ENCODE results near the gene WDR91.

WDR91 gene

DNA sequence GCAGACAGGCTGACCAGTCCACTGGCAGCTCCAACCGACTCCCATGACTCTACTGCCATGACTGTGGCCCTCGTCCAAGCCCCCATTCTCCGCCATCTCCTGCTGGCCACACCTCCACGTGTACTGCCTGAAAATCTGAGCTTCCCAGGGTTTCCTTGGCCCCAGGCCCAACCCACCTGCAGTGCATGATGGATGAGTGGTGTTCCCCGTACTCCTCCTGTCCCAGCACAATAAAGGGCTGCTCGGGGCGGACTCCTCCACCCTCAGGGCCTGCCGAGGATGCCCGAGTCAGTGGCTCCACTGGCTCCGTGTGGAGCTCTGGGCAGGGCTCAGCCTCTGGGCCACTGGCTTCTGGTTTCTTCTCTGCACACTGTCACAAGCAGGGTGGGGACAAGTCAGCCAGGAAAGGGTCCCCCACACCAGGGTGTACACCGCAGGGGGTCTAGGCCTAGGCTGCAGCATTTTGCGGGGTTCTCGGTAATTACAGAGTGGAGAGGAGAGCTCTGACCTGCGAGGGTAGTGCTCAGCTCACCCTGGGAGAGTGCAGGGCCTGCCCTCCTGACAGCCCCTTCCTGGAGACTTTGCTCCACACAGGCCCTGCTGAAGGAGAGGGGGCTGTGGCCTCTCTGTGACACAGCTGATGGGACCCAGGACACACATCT is 15.2 kb downstream of the WDR91 start:
- DNase-seq, result no peak

DNA sequence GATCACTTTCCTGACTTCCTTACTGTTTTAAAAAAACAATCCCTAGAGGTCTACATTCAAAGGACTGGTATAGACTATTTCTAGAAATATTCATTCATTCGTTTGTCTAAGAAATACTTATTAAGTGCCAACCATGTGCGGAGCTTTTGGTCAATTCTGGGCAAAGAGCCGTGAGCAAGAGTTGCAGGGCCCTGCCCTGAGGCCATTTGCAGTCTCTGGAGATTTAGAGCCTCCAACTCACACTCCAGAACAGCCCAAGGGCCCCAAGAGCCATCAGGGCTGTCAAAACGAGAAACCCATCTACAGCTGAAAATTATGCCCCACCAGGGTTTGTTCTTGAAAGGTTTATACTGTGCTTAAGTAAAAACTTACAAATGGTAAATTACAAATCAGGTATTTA is 16.2 kb downstream of the WDR91 start:
- no peak for DNase-seq

DNA sequence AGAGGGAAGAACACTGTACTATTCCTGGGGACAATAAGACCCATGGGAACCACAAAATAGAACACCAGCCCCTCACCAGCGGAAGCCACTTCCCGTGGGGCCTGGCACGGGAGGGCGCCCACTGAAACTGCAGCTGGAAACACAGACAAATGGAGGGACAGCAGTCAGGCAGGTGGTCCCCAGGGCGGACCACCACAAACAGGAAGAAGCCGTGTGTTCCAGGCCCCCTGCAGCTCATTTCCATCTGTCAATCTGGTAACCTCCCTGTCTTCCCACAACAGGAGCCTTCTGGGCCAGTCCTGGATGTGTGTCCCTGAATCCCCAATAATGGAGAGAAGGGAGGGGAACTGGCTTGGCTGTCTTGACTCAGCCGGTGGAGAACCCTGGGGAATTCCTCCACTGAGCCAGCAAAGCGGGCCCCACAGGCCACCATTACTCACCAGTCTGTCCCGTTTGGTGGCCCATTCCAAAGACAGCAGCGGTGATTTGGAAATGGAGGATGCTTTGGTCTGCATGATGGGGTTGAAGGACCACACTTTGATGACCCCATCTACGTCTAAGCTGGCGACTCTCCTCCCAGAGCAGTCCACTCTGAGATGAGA is 16.7 kb downstream of the WDR91 start:
- no peak for DNase-seq

DNA sequence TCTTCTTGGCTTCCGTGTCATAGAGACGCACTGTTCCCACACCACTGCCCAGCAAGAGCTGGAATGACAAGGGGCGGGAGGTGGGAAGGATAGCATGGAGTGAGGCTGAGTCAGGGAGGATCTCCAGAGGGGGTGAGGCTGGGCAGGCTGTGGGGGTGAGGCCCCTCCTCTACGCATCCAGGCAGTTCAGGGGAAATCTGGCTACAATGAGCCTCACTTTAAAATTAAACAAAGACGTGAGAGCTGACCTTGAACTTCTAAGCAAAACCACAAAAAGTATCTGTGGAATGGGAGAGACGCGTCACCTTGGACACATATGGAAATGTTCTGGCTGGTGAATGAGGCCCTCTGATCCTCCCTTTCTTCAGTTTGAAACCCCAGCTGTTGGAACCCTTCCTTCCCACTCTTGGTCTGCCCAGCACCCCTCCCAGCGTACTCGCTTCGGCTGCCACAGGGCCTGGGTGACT is 17.7 kb downstream of the WDR91 start:
- no peak for DNase-seq

DNA sequence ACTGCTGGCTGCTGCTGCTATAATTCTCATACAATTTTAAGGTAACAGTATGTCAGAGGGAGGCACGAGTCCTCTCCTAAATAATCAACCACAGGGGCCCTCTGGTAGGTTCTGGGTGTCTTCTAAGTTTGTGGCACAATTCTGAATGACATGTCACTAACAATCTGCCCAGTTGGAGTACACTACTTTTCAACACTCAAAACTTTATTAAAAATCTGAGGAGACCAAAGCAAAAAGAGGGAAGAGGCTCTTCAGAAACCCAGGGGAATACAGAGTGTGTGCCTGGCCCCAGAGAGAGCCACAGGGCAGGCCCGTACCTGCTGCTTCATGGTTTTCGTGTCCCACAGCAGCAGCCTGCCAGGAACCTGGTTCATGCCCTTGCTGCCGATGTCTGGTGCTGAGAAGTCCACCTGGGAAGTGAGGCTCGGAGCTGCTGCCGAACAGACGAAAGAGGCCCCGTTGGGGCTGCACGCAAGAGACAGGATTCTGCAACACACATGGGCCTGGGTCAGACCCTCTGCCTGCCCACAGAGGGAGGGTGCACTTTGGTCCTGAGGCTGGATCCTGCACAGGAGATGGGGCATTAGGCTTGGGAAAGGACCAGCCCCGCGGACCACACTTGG is 18.3 kb downstream of the WDR91 start:
- DNase-seq, result no peak

DNA sequence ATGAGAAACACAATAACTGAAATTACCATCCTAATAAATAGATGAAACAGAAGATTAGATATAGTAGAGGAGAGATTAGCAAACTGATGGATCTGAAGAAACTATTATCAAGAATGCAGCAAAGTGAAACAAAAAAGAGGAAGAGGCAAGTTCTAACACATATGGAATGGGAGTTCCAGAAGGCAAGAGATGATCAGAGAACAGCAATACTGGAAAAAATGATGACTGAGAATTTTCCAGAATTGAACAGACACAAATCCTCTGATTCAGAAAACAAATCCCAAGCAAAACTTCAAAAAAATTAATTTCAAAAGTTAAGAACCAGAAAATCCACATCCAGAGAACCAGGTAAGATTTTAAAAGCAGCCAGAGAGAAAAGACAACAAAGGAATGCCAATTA is 20.6 kb downstream of the WDR91 start:
- DNase-seq, result no peak

DNA sequence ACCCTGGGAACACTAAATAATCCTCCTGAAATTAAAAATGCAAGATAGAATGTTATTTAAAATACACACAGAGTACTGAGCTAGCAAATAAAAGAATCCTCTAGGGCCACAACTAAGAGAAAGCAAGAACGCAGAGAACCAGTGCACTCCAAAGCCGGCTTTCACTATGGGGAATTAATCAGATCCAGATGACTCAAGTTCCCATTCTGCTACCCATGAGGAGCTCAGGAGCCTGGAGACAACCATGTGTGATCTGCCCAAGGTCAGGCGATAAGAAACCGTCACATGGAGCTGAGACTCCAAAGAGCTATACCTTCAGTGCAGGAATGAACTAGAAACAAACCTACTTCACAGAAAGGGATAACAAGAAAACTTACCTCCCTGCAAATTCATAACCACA is 21.4 kb downstream of the WDR91 start:
- no peak for DNase-seq

DNA sequence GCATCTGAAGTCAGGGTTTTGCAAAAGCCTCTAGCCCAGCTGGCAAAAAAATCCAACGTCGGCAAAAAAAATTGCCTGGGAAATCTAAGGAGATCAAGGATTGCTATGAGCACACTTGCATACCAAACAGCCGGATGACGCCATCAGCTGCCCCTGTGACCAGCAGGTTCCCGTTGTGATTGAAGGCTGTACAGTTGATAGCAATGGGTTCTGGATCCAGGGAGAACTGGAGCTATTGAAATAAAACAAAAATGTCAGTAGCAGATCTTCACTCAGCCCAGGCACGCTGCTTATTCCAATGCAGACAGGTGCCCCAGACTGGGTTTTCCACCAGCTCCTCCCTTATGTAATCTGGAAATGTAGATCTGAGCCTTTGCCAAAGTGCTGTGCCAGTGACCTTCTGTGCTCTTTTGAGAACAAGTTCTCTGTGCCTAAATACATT is 22.1 kb downstream of the WDR91 start:
- no peak for DNase-seq

DNA sequence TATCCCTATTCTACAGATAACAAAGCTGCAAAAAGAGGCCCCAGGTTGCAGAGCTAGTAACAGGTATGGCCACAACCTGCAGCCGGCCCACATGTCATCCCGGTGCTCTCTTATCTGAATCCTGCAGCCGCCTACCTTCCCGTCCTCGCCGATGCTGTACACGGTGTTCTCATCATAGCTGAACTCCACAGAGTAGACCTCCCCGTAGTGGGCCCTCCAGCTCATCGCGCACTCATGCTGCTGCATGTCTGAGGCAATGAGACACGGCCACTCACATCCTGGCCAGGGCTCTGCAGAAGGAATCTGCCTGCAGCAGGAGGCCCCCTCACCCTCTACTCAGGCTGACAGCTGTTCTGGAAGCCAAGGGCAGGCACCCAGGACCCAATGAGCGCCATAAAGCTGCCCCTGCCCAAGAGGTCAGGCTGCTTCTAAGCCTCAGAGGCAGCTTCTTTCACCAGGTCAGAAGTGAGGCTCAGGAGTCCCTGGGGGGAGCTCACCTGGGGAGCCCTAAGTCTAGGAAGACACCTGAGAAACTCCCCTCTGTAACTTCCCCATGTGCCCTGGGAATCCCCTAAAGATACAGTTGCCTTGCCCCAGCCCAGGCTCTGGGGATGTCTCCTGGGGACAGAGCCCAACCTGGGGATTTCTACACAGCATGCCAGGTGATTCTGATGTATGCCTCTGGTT is 22.9 kb downstream of the WDR91 start:
- DNase-seq, result no peak

DNA sequence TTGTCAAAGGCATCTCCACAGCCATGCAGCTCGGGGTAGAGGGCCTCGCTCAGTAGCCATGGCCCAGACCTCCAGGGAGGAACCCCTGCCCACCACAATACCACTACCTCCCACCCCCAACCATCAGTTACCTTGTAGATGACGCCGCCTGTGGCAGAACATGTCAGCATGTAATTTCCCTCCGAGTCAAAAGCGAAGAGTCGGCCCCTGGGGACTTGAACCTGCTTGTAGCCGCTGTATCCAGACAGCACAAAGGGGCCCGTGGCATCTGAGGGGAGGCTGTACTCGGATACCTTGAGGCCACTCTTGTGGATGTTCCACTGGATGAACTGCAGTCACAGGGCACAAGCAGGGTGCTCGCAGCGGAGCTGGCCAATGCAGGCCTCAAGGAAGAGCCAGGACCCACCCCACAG is 24.5 kb downstream of the WDR91 start:
- DNase-seq, result no peak

DNA sequence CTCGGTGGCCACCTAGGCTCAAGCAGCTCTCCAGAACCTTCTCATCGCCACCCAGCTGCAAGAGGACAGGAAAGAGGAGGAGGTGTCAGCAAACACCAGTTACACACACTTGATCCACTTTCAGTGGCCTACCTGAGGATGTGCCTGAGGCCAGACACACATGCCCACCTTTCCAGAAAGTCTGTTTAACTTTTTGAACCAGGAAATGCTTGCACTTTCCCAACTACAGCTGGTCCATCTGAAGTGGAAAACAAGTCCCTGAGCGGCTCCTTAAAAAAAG is 25.1 kb downstream of the WDR91 start:
- peak in 1 of 2 donors; percentile 4 for DNase-seq

DNA sequence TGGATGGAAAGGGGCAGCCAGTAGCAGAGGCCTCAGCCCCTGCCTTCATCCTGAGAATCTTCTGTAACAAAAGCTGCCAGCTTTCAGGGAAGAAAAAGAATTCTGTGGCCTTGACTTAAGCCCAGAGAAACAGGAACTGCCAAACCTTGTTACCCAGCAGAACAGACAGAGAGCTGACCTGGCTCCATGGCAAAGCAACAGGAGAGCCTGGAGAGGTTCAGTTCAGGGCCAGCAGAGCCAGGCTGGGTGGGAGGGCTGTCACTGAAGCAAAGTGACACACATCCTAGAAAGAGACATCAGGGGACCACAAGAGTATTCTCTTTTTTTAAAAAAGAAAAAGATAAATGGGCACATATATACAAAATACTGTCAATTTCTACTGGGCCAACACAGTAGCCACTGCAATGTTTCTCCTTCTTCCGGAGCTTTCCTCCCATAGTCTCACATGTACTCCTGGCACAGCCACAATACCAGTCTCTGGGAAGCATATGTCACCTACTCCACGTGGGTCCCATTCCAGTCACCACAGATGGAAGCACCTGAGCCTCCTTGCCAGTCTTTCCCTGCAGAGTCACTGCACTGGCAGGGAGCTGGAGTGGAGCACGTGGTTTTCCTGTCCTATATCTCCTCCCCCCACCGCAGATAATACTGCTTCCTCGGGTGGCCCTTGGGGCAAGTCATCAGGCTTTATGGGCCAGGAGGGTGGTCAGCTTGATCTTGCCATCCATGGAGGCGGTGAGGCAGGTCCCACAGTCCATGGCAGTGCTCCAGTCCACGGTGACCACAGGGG is 25.7 kb downstream of the WDR91 start:
- DNase-seq, result peak in 1 of 2 donors; percentile 11

DNA sequence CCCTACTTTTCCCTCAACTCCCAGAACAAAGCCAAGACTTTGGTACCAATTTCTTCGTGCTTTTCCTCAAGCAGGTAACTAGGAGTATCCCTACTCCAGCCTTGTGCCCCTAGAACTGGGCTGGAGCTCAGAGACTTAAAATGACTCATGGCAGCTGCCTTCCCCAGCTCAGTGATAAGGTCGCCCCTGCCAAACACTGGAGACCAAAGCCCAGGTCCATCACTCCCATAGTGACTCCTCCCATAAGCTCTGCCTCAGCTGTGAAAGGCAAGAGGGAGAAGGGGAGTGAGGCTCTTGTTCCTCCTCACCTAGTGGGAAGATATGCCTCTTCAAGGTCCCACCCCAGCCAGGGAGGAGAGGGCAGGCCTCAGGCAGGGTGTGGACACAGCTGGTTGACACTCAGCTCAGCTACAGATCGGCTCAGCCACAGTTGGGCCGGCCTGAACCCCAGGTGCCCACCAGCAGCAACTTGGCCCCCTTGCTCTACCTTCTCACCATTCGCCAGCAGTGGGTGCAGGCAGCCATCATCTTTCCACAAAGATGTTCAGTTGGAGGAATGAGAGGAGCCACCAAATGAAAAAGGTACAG is 27.0 kb downstream of the WDR91 start:
- DNase-seq, result peak in 1 of 2 donors; percentile 4

DNA sequence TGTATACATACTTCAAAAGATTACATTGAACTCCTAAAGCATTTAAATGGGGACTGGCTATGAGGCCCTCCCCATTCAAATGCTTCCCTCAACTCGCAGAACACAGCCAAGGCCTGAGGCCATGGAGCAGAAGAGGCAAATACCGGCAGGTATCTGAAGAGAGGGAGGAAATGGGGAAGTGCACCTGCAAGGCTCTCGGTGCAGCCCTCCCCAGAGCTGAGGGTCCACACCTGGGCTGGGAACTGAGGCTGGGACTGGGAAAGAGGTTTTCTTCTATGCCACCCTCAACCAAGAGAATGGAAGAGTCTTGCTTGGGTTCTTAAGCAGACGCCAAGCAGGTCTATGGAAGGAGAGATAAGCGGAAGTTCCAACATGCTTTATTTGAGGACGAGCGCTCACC is 27.8 kb downstream of the WDR91 start:
- no peak for DNase-seq

DNA sequence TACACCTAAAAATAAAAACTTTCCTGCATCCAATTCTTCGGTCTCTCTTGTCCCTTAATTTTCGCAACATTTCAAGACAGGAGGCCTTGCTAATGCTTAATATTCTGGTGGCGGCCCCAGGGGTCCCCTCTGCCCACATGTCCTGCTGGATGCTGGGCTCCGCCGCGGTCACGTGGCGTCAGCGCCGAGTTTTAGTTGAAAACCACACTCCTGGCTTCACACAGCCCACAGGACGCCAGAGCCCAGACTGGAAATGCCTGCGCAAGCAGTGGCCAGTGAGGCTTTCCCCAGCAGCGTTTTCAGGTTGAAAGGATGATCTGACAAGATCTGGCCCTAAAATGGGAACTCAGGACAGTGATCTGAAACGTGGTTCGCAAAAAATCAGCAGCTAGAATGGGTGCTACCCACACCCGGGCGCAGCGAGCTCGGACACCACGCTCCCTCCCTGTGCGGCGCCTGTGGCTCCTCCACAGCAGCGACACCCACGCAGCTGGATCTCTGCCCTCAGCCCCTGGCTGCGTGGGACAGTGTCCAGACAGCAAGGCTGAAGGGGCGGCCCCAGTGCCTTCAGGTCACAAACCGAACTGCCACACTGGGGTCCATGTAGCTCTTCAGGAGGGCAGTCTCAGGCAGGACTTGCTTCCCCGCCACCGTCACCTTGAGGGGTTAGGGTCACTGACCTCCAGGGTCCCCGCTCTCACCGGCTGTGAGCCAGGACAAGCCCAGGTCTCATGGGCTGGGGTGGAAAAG is 29.2 kb downstream of the WDR91 start:
- no peak for DNase-seq

DNA sequence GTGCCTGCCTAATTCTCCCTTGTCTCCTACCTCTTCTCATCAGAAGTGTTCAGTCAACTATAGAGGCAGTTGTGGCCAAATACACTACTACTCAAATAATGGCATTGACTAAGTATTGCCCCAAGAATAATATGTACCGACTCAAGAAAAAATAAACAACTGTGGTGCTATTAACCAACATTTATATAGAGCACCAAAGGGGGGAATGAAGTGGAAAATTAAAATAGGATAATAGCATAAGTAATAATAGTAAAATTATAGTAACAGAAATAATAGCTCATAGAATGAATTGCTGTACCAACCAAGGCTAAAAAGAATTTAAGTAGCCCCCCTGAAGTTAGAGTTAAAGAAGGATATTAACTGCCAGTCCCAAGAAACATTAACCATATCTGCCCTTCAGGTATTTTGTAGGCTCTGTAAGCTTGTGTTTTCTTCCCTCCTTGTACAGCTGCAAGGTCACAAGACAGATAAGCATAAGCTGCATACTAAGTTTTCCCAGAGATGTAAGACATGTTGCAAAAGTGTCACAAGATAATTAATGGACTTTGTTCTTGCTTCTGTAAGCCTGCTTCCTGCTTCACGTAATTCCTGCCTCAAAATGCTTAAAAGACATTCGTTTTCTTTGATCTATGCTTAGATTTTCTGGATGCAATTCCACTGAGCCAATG is 29.9 kb downstream of the WDR91 start:
- DNase-seq, result no peak

DNA sequence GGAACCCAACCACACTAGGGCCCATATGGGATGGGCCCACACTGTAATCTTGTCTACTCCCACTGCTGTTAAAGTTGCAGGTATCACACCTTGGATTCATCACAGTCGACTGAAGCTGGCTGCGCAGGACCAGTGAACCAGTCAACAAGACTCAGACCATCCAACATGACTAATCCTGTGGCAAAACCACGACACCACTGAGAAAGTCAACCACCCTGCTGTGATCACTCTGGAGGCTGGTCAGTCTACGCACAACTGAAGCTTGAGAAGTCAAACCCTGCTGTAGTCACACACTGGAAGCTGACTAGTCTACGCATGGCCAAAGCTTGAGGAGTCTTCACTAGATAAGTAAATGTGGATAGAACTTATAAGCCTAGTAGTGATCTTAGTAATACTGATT is 31.2 kb downstream of the WDR91 start:
- DNase-seq, result peak in 1 of 2 donors; percentile 6

DNA sequence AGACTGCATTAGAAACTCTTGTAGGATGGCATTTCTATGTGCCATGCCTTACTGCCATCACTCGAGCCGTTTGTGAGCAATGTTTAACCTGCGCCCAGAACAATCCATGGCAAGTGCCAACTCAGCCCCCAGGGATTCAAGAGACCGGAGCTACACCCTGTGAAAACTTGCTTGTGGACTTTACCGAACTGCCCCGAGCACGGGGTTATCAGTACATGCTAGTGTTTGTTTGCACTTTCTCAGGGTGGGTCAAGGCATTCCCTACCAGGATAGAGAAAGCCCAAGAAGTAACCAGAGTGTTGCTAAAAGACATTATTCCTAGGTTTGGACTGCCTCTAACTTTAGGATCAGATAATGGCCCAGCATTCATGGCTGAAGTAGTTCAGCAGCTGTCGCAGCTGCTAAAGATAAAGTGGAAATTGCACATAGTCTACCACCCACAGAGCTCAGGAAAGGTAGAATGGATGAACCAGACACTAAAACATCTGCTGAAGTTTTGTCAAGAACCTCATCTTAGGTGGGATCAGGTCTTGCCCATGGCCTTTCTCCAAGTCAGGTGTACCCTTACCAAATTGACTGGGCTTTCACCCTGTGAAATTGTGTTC is 31.9 kb downstream of the WDR91 start:
- DNase-seq, result peak in 1 of 2 donors; percentile 4

DNA sequence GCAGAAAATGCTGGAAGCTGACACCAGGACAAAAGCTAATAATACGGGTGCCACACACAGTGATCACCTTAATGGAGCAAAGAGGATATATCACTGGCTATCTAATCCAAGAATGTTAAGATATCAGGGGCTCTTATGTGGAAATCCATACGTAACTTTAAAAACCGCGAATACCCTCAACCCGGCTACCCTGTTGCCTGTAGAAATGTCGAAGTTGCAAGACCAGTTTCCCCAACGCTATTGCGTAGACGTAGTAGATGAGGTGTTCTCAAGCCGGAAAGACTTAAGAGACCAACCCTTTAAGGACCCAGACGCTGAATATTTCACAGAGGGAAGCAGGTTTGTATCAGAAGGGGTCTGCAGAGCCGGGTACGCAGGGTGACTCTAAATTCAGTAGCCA is 33.0 kb downstream of the WDR91 start:
- DNase-seq, result no peak

DNA sequence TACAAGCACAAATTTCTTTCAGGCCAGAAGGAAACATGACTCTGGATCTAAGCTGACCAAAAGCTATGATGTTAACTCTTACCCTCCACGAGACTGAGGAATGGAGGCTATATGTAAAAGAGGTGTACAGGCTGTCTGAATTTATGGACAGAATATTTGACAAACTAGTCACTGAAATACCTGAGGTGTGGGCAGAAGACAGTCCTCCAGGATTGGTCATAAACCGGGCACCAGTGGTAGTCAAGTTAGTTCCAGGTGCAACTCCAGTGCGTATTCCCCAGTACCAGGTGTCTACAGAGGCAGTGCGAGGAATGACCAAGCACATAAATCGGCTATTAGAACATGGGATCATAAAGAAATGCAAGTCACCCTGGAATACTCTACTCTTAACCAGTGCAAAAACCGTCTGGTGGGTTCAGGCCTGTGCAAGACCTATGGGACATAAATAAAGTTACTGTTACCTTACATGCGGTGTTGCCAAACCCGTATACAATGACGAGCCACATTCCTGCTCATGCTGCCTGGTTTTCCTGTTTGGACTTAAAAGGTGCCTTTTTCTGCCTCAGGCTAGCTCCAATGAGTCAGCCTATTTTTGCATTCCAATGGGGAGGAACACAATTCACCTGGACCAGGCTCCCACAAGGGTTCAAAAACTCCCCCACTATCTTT is 34.2 kb downstream of the WDR91 start:
- DNase-seq, result peak in 1 of 2 donors; percentile 6

All from stimulated activated CD4-positive, alpha-beta T cell treated with anti-CD3 and anti-CD28 coated beads, Interleukin-2, amount 100 ng/mL, for 24 hours (primary cell).